Muscle of back (tissue), 11 donors: ENCODE data around the gene KCNMB2. TPM values are rescaled to one million over a fixed set of nuclear protein-coding genes. Genes with fewer than 3 reads are reported as not detected.
"Not testable (repeated sequence)": the region's sequence is repeated elsewhere in the genome, so short reads cannot be mapped to it uniquely, and the experiment has no call there.

Source experiments
- DNase-seq, 3 donors: peaks; one replicate each; pipeline versions ENCODE4 v3.0.0 to v3.0.0-alpha.2; 2013
- polyA plus RNA-seq, 10 donors: library from polyadenylated mRNA; unstranded; fragments of 120-200 nt; gene quantifications; one replicate each; pipeline ENCODE4 v1.2.1, GENCODE V29; 2013; ENCODE audit not compliant: insufficient read length in 10 of 10

KCNMB2 gene
- polyA plus RNA-seq, 10 donors: 11.5 to 29.9 (median 16.9) TPM

GRCh38 chr3:178699364-178699763, 163.1 kb downstream of the KCNMB2 start:
- no peak for DNase-seq

- peak in 1 of 3 donors; percentile 17 for DNase-seq
These were observed 163.6 kb downstream of the KCNMB2 start for GRCh38 chr3:178699810-178700209.

- DNase-seq: peak in 1 of 3 donors; percentile 74
These were observed 167.2 kb downstream of the KCNMB2 start for GRCh38 chr3:178703268-178703975.

- DNase-seq: peak in 1 of 3 donors; percentile 41
These were observed 169.7 kb downstream of the KCNMB2 start for GRCh38 chr3:178705925-178706324.

GRCh38 chr3:178706411-178706810, 170.2 kb downstream of the KCNMB2 start:
- no peak for DNase-seq

- DNase-seq: no peak
These were observed 171.2 kb downstream of the KCNMB2 start for GRCh38 chr3:178707311-178708031.

- DNase-seq: peak; percentile 66 to 90 (median 85)
These were observed 172.8 kb downstream of the KCNMB2 start for GRCh38 chr3:178709051-178709450.

- DNase-seq: no peak
These were observed 175.5 kb downstream of the KCNMB2 start for GRCh38 chr3:178711753-178712152.

GRCh38 chr3:178712247-178712646, 176.0 kb downstream of the KCNMB2 start:
- DNase-seq: no peak

GRCh38 chr3:178714925-178715832, 178.9 kb downstream of the KCNMB2 start:
- peak; percentile 47 to 84 (median 59) for DNase-seq

- DNase-seq: peak in 1 of 3 donors; percentile 15
These were observed 182.9 kb downstream of the KCNMB2 start for GRCh38 chr3:178718995-178719635.

- no peak for DNase-seq
These were observed 196.6 kb downstream of the KCNMB2 start for GRCh38 chr3:178732824-178733223.

- DNase-seq: no peak
These were observed 198.9 kb downstream of the KCNMB2 start for GRCh38 chr3:178735032-178735674.

- DNase-seq: no peak
These were observed 200.1 kb downstream of the KCNMB2 start for GRCh38 chr3:178736300-178736699.

GRCh38 chr3:178739720-178740119, 203.5 kb downstream of the KCNMB2 start:
- DNase-seq: no peak

- DNase-seq: no peak
These were observed 204.8 kb downstream of the KCNMB2 start for GRCh38 chr3:178741020-178741419.

GRCh38 chr3:178743297-178743696, 207.1 kb downstream of the KCNMB2 start:
- no peak for DNase-seq

- not testable (repeated sequence) for DNase-seq
These were observed 209.8 kb downstream of the KCNMB2 start for GRCh38 chr3:178745861-178746655.

- no peak for DNase-seq
These were observed 212.6 kb downstream of the KCNMB2 start for GRCh38 chr3:178748874-178749273.

GRCh38 chr3:178749471-178749870, 213.2 kb downstream of the KCNMB2 start:
- no peak for DNase-seq
